HS-27A (cell line): Measurements from ENCODE around the gene KLHL29.

ENCODE experiments used
- DNase-seq: peaks from one replicate; pipeline ENCODE4 v3.0.0-alpha.2; 2012; ENCODE audit warnings: low read depth, missing footprints

Gene KLHL29

GRCh38 chr2:23632831-23633395, 247.9 kb downstream of the KLHL29 start:
- no peak for DNase-seq

- DNase-seq = no peak
Measured at GRCh38 chr2:23633966-23634365, 249.0 kb downstream of the KLHL29 start.

GRCh38 chr2:23635442-23636340, 250.7 kb downstream of the KLHL29 start:
- DNase-seq = no peak

GRCh38 chr2:23636426-23636825, 251.4 kb downstream of the KLHL29 start:
- DNase-seq = no peak

- no peak for DNase-seq
Measured at GRCh38 chr2:23637011-23637778, 252.2 kb downstream of the KLHL29 start.

GRCh38 chr2:23639406-23639982, 254.5 kb downstream of the KLHL29 start:
- no peak for DNase-seq

GRCh38 chr2:23640711-23641110, 255.7 kb downstream of the KLHL29 start:
- no peak for DNase-seq

- no peak for DNase-seq
Measured at GRCh38 chr2:23642516-23642915, 257.5 kb downstream of the KLHL29 start.

GRCh38 chr2:23645230-23645808, 260.3 kb downstream of the KLHL29 start:
- DNase-seq = no peak

- no peak for DNase-seq
Measured at GRCh38 chr2:23647563-23647962, 262.6 kb downstream of the KLHL29 start.

GRCh38 chr2:23649303-23649702, 264.3 kb downstream of the KLHL29 start:
- no peak for DNase-seq

- no peak for DNase-seq
Measured at GRCh38 chr2:23649819-23650218, 264.8 kb downstream of the KLHL29 start.

GRCh38 chr2:23651187-23652080, 266.5 kb downstream of the KLHL29 start:
- DNase-seq = no peak

GRCh38 chr2:23653326-23653725, 268.3 kb downstream of the KLHL29 start:
- DNase-seq = no peak

GRCh38 chr2:23654756-23655155, 269.8 kb downstream of the KLHL29 start:
- no peak for DNase-seq

- no peak for DNase-seq
Measured at GRCh38 chr2:23655934-23656596, 271.1 kb downstream of the KLHL29 start.

- no peak for DNase-seq
Measured at GRCh38 chr2:23656597-23656973, 271.6 kb downstream of the KLHL29 start.

- DNase-seq = no peak
Measured at GRCh38 chr2:23657371-23657770, 272.4 kb downstream of the KLHL29 start.

- DNase-seq = no peak
Measured at GRCh38 chr2:23657934-23658333, 273.0 kb downstream of the KLHL29 start.

- DNase-seq = no peak
Measured at GRCh38 chr2:23658466-23658942, 273.5 kb downstream of the KLHL29 start.
